PC-3 (cell line): ENCODE results near the gene PRPF40B. TPM values are rescaled to one million over a fixed set of nuclear protein-coding genes. Genes with fewer than 3 reads are reported as not detected.

Source experiments
- ATAC-seq: fragments of 200-7000 bp; cut with Tn5 transposase; 2 replicates; pipeline ENCODE4 v1.9.1; 2020; ENCODE audit warnings: mild to moderate bottlenecking, moderate library complexity
- BruUV-seq: library from RNA; stranded (reverse); fragments of 400-500 nt; replicated peaks from 2 replicates; lab custom pipeline; 2021; lab: Mats Ljungman, UMichigan
- CTCF ChIA-PET: fragments of 300-600 bp; sonication (Branson Sonifier 250); formaldehyde crosslinking; loops from one replicate; lab custom pipeline; 2022; ENCODE audit warnings: antibody characterized with exemption; lab: Charles Lee
- POLR2A ChIA-PET: fragments of 300-600 bp; sonication (Branson Sonifier 250); formaldehyde crosslinking; loops from one replicate; lab custom pipeline; 2022; ENCODE audit warnings: antibody characterized with exemption; ENCODE audit not compliant: unreplicated experiment; lab: Charles Lee
- DNase-seq: peaks from one replicate; pipeline ENCODE4 v3.0.0-alpha.2; 2015
- H2AFZ ChIP-seq: fragments of 300-600 bp; sonication (generic); 2 replicates; pipeline ENCODE4 v1.6.0; 2016; ENCODE audit warnings: antibody characterized with exemption, low read length
- H3F3A ChIP-seq: fragments of 300-600 bp; sonication (generic); one replicate; pipeline ENCODE4 v1.6.0; 2017; ENCODE audit warnings: antibody characterized with exemption, low read length, control low read depth, mild to moderate bottlenecking; ENCODE audit not compliant: unreplicated experiment
- H3K27ac ChIP-seq: fragments of 300-600 bp; sonication (generic); 2 replicates; pipeline ENCODE4 v1.5.1; 2016; ENCODE audit warnings: mild to moderate bottlenecking, low read length
- H3K27me3 ChIP-seq: fragments of 300-600 bp; sonication (generic); 2 replicates; pipeline ENCODE4 v1.6.1; 2016; ENCODE audit warnings: low read length, mixed read lengths
- H3K36me3 ChIP-seq: fragments of 300-600 bp; sonication (generic); 2 replicates; pipeline ENCODE4 v1.6.1; 2016; ENCODE audit warnings: low read depth, mixed run types, low read length, mixed read lengths
- H3K4me1 ChIP-seq: fragments of 300-600 bp; sonication (generic); 2 replicates; pipeline ENCODE4 v1.5.1; 2016; ENCODE audit warnings: low read length; ENCODE audit not compliant: insufficient read depth
- H3K4me2 ChIP-seq: fragments of 300-600 bp; sonication (generic); 2 replicates; pipeline ENCODE4 v1.6.0; 2016; ENCODE audit warnings: low read length
- H3K4me3 ChIP-seq: fragments of 300-600 bp; sonication (generic); 2 replicates; pipeline ENCODE4 v1.5.1; 2016; ENCODE audit warnings: mild to moderate bottlenecking, low read length, mixed read lengths
- H3K79me2 ChIP-seq: fragments of 300-600 bp; sonication (generic); 2 replicates; pipeline ENCODE4 v1.6.1; 2017; ENCODE audit warnings: low read length, mixed read lengths
- H3K9ac ChIP-seq: fragments of 300-600 bp; sonication (generic); 2 replicates; pipeline ENCODE4 v1.6.0; 2016; ENCODE audit warnings: mild to moderate bottlenecking, low read length
- H3K9me2 ChIP-seq: fragments of 300-600 bp; sonication (generic); replicated peaks from 2 replicates; pipeline ENCODE4 v1.6.1; 2016; ENCODE audit warnings: mixed run types, low read length, mixed read lengths
- H3K9me3 ChIP-seq: fragments of 300-600 bp; sonication (generic); 2 replicates; pipeline ENCODE4 v1.6.1; 2016; ENCODE audit warnings: low read length, mixed read lengths
- H4K20me1 ChIP-seq: fragments of 300-600 bp; sonication (generic); 2 replicates; pipeline ENCODE4 v1.6.1; 2016; ENCODE audit warnings: low read length, mixed read lengths
- EZH2 ChIP-seq: fragments of 300-600 bp; sonication (generic); IDR thresholded peaks from one replicate; pipeline ENCODE4 v1.6.1; 2017; ENCODE audit warnings: antibody characterized with exemption, mild to moderate bottlenecking, low read length; ENCODE audit not compliant: unreplicated experiment
- EZH2phosphoT487 ChIP-seq: fragments of 300-600 bp; sonication (generic); IDR thresholded peaks from 2 replicates; pipeline ENCODE4 v1.6.1; 2018; ENCODE audit warnings: mild to moderate bottlenecking, antibody characterized with exemption, low read length, borderline replicate concordance
- intact Hi-C: fragments of 100-400 bp; cut with micrococcal nuclease; formaldehyde crosslinking; loops from 2 replicates; pipeline ENCODE4 v1.9.0; 2023
- total RNA-seq: library from RNA; depleted of rRNA; stranded (reverse); fragments of >200 nt; gene quantifications from 2 replicates; pipeline ENCODE4 v1.2.3, GENCODE V29; 2014
- TF ChIP-seq, protein P1 (sequence below): fragments of 300-600 bp; sonication (generic); conservative IDR thresholded peaks from 2 replicates; pipeline ENCODE4 v1.5.1; 2017; ENCODE audit warnings: antibody characterized with exemption, low read depth, mild to moderate bottlenecking, low read length

PRPF40B gene
- total RNA-seq, 1 experiment from 2014 or later, result 17.7 TPM

DNA sequence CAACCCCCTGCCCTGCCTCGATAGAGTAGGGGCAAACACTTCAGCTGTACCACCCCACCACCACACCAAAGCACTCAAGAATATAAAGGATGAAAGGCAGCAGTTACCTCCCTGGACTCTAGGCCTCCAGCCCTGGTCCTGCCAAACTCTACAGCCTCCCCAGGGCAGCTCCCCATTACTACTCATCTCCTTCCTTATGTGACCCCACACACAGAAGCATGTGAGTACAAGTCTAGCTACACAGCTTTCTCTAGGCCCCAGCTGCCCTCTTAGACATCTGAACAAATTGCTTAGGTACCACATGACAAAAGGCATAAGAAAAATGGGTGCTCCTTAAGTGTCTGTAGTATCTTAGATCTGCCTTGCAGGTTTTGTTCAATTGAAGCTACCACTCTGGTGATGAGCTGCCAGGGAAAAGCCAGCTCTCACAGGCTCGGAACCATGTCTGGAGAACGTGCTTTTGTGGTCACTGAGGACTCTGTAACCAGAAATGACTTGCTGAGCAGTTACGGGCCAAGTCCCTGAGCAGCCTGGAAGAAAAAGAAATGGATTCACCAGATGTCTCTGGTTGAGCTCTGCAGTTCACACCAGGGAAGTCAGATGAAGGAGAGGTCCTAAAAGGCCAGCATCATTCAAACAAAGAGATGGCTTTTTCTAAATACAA is 51.1 kb downstream of the PRPF40B start:
- Histone ChIP-seq H2AFZ (no peak overlapping the region), H3K27ac (no peak overlapping the region), H3K9ac (no peak overlapping the region), H3K9me3 (no peaks in the 10 kb centered on the region), H4K20me1 (no peaks in the 10 kb centered on the region), H3K36me3 (no peaks in the 10 kb centered on the region), H3K9me2 (no peaks in the 10 kb centered on the region), H3F3A (no peaks in the 10 kb centered on the region), H3K4me3 (no peak overlapping the region), H3K4me2 (no peak overlapping the region), H3K27me3 (no peaks in the 10 kb centered on the region), H3K79me2 (no peaks in the 10 kb centered on the region), H3K4me1 (no peaks in the 10 kb centered on the region)
- no peak for DNase-seq
- no TSS peak for BruUV-seq
- ChIA-PET CTCF (no interaction called here), POLR2A (no interaction called here)
- intact Hi-C loops, result no loop called here
- TF ChIP-seq EZH2phosphoT487, result no peak
- TF ChIP-seq, protein P1, sequence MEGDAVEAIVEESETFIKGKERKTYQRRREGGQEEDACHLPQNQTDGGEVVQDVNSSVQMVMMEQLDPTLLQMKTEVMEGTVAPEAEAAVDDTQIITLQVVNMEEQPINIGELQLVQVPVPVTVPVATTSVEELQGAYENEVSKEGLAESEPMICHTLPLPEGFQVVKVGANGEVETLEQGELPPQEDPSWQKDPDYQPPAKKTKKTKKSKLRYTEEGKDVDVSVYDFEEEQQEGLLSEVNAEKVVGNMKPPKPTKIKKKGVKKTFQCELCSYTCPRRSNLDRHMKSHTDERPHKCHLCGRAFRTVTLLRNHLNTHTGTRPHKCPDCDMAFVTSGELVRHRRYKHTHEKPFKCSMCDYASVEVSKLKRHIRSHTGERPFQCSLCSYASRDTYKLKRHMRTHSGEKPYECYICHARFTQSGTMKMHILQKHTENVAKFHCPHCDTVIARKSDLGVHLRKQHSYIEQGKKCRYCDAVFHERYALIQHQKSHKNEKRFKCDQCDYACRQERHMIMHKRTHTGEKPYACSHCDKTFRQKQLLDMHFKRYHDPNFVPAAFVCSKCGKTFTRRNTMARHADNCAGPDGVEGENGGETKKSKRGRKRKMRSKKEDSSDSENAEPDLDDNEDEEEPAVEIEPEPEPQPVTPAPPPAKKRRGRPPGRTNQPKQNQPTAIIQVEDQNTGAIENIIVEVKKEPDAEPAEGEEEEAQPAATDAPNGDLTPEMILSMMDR, result no peak
- TF ChIP-seq EZH2, result no peak
- ATAC-seq, result no peak

DNA sequence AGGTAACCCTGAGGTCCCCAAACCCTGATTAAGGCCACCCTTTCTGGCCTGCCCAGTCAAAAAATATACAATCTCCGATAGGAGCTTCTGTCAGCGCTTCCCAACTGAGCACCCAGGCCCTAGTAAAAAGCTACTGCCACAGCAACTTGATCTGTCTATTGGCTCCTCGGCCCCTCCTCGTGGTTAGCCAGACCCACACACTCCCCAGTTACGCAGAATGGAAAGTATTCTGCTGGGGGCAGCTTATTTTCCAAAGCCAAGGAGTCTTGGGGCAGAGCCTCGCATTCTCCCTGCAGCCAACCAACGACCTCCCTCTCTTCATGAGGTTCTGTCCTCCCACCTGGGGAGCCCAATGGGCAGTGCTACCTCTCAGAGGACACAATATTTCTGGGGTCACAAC is 51.8 kb downstream of the PRPF40B start:
- ChIA-PET POLR2A (no interaction called here), CTCF (no interaction called here)
- TF ChIP-seq, protein P1, result no peak
- TF ChIP-seq EZH2phosphoT487 (no peak), EZH2 (no peak)
- Histone ChIP-seq H2AFZ (no peak overlapping the region), H3K9me3 (no peaks in the 10 kb centered on the region), H3K79me2 (no peaks in the 10 kb centered on the region), H4K20me1 (no peaks in the 10 kb centered on the region), H3F3A (no peaks in the 10 kb centered on the region), H3K27ac (no peak overlapping the region), H3K36me3 (no peaks in the 10 kb centered on the region), H3K27me3 (no peaks in the 10 kb centered on the region), H3K9me2 (no peaks in the 10 kb centered on the region), H3K4me2 (no peak overlapping the region), H3K4me1 (no peaks in the 10 kb centered on the region), H3K4me3 (no peak overlapping the region), H3K9ac (no peak overlapping the region)
- intact Hi-C loops, result no loop called here
- DNase-seq, result no peak
- no peak for ATAC-seq
- no TSS peak for BruUV-seq

DNA sequence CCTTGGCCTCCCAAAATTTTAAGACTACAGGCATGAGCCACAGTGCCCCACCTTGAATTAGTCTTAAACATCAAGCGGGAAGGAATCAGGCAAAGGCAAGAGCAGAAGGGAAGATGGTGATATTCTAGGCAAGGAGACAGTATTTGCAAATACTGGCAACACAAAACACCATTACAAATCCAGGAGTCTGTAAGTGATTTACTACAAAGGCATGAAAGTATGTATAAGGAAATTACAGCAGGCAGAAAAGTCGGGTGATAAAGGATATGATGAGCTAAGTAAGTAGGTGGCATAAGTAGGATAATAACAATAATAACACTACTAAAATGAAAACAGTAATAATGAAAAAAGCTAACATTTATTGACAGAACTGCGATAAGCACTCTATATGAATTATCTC is 55.4 kb downstream of the PRPF40B start:
- Histone ChIP-seq H3K4me2 (no peak overlapping the region), H3K4me1 (no peaks in the 10 kb centered on the region), H3K9ac (no peak overlapping the region), H3K79me2 (no peaks in the 10 kb centered on the region), H3K4me3 (no peak overlapping the region), H2AFZ (no peak overlapping the region), H3K36me3 (no peaks in the 10 kb centered on the region), H4K20me1 (no peaks in the 10 kb centered on the region), H3K9me2 (no peaks in the 10 kb centered on the region), H3K27ac (no peak overlapping the region), H3K9me3 (no peaks in the 10 kb centered on the region), H3K27me3 (no peaks in the 10 kb centered on the region), H3F3A (no peaks in the 10 kb centered on the region)
- ChIA-PET POLR2A (no interaction called here), CTCF (no interaction called here)
- intact Hi-C loops, result no loop called here
- TF ChIP-seq EZH2phosphoT487 (no peak), EZH2 (no peak)
- TF ChIP-seq, protein P1, result no peak
- ATAC-seq, result no peak
- DNase-seq, result no peak
- BruUV-seq, result no TSS peak
